CD4-positive, alpha-beta T cell treated with Interleukin-21 for 1 hour (primary cell): Measurements from ENCODE around the gene PRPF19.

Experiments
- DNase-seq: peaks from one replicate; pipeline ENCODE4 v3.0.0-alpha.2; 2020

Gene PRPF19

GRCh38 chr11:60937144-60937527 lies 30.8 kb upstream of the PRPF19 start:
- no peak for DNase-seq

- DNase-seq: no peak
Measured at GRCh38 chr11:60936467-60937143, 30.2 kb upstream of the PRPF19 start.

- no peak for DNase-seq
Measured at GRCh38 chr11:60935676-60936442, 29.5 kb upstream of the PRPF19 start.

- DNase-seq: no peak
Measured at GRCh38 chr11:60934790-60935605, 28.6 kb upstream of the PRPF19 start.

- DNase-seq: no peak
Measured at GRCh38 chr11:60934124-60934789, 27.9 kb upstream of the PRPF19 start.

- no peak for DNase-seq
Measured at GRCh38 chr11:60933416-60934123, 27.2 kb upstream of the PRPF19 start.

- no peak for DNase-seq
Measured at GRCh38 chr11:60932605-60933356, 26.4 kb upstream of the PRPF19 start.

- no peak for DNase-seq
Measured at GRCh38 chr11:60931917-60932316, 25.5 kb upstream of the PRPF19 start.

- DNase-seq: no peak
Measured at GRCh38 chr11:60930394-60930793, 24.0 kb upstream of the PRPF19 start.

- DNase-seq: no peak
Measured at GRCh38 chr11:60929764-60930163, 23.4 kb upstream of the PRPF19 start.

- DNase-seq: no peak
Measured at GRCh38 chr11:60928563-60929001, 22.2 kb upstream of the PRPF19 start.

- no peak for DNase-seq
Measured at GRCh38 chr11:60927600-60927999, 21.2 kb upstream of the PRPF19 start.

- DNase-seq: no peak
Measured at GRCh38 chr11:60927061-60927592, 20.7 kb upstream of the PRPF19 start.

GRCh38 chr11:60926500-60926899 lies 20.1 kb upstream of the PRPF19 start:
- DNase-seq: no peak

- DNase-seq: no peak
Measured at GRCh38 chr11:60925868-60926267, 19.5 kb upstream of the PRPF19 start.

- no peak for DNase-seq
Measured at GRCh38 chr11:60924906-60925853, 18.8 kb upstream of the PRPF19 start.

- DNase-seq: no peak
Measured at GRCh38 chr11:60924110-60924905, 17.9 kb upstream of the PRPF19 start, which contains the start of gene TMEM132A. TMEM132A (plus strand) TSS chr11:60924460; CDS start chr11:60924634, 174 bp downstream.

- DNase-seq: no peak
Measured at GRCh38 chr11:60923800-60924109, 17.4 kb upstream of the PRPF19 start.

GRCh38 chr11:60923326-60923725 lies 16.9 kb upstream of the PRPF19 start:
- DNase-seq: no peak
